Liver (tissue), 3 donors: Measurements from ENCODE around the gene RMRP.
A peak's percentile ranks its signal among the peaks of the same experiment; 100 is the strongest.

Source experiments
- CTCF ChIP-seq: fragments of 150-350 bp; IDR thresholded peaks from 2 replicates; pipeline ENCODE4 v1.5.1; 2017; ENCODE audit warnings: improper control_type of control experiment, low read depth, low read length; ENCODE audit not compliant: missing input control
- EGR1 ChIP-seq, 2 donors: IDR thresholded peaks; 2 replicates each; pipeline ENCODE4 v1.6.1; 2016 to 2018; ENCODE audit warnings: antibody characterized with exemption in 2 of 2, low read depth in 2 of 2
- JUND ChIP-seq, 2 donors: IDR thresholded peaks; 2 replicates each; pipeline ENCODE4 v1.6.1; 2016; ENCODE audit warnings: antibody characterized with exemption in 2 of 2
- RAD21 ChIP-seq, 2 donors: IDR thresholded peaks; 2 replicates each; pipeline ENCODE4 v1.6.1; 2016; ENCODE audit warnings: antibody characterized with exemption in 2 of 2, mild to moderate bottlenecking in 2 of 2
- REST ChIP-seq: IDR thresholded peaks from 2 replicates; pipeline ENCODE4 v1.6.1; 2016; ENCODE audit warnings: antibody characterized with exemption, mild to moderate bottlenecking
- TAF1 ChIP-seq: conservative IDR thresholded peaks from 2 replicates; pipeline ENCODE4 v1.6.1; 2016; ENCODE audit warnings: antibody characterized with exemption, mild to moderate bottlenecking
- YY1 ChIP-seq: IDR thresholded peaks from 2 replicates; pipeline ENCODE4 v1.6.1; 2016; ENCODE audit warnings: antibody characterized with exemption, mild to moderate bottlenecking
- donor health status: healthy.
- donor health status: healthy.

GRCh38 chr9:35657546-35658136, at the start of gene RMRP:
- TF ChIP-seq CTCF (peak; percentile 49), REST (peak; percentile 88), YY1 (peak; percentile 82), EGR1 (IDR thresholded peaks at IDR 0.05; ENCODE audit: low read depth in 2 of 2) (peak; percentile 99 to 100), TAF1 (no peak), RAD21 (IDR thresholded peaks at IDR 0.05) (peak; percentile 29 to 45), JUND (IDR thresholded peaks at IDR 0.05) (peak; percentile 17 to 89)
